Muscle of arm (tissue), 12 donors: ENCODE measurements around the gene TTC36. TPM values are rescaled to one million over a fixed set of nuclear protein-coding genes. Genes with fewer than 3 reads are reported as not detected.
"Not testable (repeated sequence)": the region's sequence is repeated elsewhere in the genome, so short reads cannot be mapped to it uniquely, and the experiment has no call there.

Experiments used
- DNase-seq: peaks from one replicate; pipeline ENCODE4 v3.0.0-alpha.2; 2013
- polyA plus RNA-seq, 12 donors: library from polyadenylated mRNA; unstranded; fragments of 120-200 nt; gene quantifications; one replicate each; pipeline ENCODE4 v1.2.1, GENCODE V29; 2013; ENCODE audit not compliant: insufficient read length in 12 of 12

TTC36 gene
- polyA plus RNA-seq, 12 donors: 0.76 to 3.9 (median 1.7) TPM; not detected in 2

DNA sequence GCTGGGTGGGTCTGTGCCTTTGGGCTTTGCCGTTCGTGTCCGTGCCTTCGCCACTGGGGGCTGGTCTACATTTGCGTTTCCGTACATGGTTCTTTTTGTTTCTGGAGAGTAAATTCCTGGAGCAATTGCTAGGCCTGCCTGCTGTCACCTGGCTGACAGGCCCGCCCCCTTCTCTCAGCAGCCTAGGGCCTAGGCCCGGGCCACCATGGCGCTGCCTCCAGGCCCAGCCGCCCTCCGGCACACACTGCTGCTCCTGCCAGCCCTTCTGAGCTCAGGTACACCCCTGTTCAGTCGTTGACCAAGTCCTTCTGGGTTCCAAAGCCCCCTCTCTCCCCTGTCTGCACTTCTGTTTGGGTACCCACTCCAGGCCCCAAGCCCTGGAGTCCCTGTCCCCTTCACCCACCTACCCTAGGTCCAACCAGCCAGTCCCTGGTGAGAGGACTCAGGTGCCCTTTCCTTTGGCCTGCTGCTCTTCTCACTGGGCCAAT, 4.4 kb downstream of the TTC36 start:
- DNase-seq: no peak

DNA sequence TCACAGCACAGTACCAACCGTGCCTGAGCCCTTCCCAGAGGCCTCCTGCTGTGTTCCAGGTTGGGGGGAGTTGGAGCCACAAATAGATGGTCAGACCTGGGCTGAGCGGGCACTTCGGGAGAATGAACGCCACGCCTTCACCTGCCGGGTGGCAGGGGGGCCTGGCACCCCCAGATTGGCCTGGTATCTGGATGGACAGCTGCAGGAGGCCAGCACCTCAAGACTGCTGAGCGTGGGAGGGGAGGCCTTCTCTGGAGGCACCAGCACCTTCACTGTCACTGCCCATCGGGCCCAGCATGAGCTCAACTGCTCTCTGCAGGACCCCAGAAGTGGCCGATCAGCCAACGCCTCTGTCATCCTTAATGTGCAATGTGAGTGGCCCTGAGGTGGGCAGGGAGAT, 4.8 kb downstream of the TTC36 start:
- DNase-seq: no peak

DNA sequence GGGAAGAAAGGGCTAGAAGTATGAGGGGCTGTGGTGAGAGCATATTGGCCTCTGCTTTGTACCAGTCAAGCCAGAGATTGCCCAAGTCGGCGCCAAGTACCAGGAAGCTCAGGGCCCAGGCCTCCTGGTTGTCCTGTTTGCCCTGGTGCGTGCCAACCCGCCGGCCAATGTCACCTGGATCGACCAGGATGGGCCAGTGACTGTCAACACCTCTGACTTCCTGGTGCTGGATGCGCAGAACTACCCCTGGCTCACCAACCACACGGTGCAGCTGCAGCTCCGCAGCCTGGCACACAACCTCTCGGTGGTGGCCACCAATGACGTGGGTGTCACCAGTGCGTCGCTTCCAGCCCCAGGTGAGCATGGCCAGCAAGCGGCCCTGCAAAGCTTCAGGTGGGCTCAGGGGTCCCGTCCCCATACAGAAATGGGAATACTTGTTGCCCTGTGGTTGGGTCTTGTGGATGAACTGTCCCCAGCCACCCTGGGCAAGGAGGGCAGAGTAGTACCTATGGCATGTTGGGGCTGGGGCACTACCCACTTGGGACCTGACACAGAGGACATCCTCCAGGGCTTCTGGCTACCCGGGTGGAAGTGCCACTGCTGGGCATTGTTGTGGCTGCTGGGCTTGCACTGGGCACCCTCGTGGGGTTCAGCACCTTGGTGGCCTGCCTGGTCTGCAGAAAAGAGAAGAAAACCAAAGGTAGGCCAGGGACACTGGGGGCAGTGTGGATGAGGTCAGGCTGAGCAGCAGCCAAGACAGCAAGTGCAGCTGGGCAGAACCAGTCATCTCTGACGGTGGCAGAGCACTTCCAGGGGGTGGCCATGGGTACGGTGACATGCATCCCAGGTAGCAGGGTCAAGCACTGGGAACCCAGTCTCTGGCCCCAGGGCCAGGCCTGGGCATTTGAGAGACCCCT, 5.8 kb downstream of the TTC36 start:
- no peak for DNase-seq

DNA sequence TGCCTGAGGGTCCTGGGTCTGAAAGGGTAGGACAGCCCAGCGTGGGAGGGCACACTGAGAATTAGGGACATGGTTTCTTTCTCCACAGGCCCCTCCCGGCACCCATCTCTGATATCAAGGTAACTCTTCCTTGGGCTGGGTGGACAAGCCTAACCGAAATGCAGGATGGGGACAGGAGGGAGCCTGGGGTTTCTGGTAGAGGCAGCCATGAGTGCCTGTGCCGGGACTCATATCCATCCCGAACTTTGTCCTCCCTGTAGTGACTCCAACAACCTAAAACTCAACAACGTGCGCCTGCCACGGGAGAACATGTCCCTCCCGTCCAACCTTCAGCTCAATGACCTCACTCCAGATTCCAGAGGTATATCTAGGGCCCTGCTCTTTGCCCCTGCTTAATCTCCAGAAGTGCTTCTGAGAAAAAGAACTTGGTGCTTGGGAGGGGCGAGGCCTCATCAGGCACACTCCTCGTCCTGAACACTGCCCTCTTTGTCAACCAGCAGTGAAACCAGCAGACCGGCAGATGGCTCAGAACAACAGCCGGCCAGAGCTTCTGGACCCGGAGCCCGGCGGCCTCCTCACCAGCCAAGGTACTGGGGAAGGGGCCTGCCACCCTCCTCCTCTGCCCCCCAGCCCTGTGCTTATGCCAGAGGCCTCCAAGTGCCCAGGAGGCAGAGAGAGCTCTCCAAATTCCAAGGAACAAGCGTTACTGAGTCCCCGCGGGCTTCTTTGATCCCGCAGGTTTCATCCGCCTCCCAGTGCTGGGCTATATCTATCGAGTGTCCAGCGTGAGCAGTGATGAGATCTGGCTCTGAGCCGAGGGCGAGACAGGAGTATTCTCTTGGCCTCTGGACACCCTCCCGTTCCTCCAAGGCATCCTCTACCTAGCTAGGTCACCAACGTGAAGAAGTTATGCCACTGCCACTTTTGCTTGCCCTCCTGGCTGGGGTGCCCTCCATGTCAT, 6.8 kb downstream of the TTC36 start:
- no peak for DNase-seq

DNA sequence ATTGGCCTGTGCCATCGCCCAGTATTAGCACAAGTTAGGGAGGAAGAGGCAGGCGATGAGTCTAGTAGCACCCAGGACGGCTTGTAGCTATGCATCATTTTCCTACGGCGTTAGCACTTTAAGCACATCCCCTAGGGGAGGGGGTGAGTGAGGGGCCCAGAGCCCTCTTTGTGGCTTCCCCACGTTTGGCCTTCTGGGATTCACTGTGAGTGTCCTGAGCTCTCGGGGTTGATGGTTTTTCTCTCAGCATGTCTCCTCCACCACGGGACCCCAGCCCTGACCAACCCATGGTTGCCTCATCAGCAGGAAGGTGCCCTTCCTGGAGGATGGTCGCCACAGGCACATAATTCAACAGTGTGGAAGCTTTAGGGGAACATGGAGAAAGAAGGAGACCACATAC, 8.0 kb downstream of the TTC36 start:
- no peak for DNase-seq

DNA sequence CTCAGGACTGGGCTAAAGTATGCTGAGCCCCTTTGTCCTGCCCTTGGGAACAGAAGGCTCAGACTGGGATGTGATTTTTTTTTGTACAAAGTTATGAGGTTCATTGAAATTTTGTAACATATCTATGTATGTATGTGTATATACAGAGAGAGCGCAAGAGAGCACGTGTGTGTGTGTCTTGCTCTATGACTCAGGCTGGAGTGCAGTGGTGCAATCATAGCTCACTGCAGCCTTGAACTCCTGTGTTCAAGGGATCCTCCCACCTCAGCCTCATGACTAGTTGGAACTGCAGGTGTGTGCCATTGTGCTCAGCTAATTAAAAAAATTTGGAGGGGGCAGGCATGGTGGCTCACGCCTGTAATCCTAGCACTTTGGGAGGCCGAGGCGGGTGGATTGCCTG, 9.5 kb downstream of the TTC36 start:
- no peak for DNase-seq

DNA sequence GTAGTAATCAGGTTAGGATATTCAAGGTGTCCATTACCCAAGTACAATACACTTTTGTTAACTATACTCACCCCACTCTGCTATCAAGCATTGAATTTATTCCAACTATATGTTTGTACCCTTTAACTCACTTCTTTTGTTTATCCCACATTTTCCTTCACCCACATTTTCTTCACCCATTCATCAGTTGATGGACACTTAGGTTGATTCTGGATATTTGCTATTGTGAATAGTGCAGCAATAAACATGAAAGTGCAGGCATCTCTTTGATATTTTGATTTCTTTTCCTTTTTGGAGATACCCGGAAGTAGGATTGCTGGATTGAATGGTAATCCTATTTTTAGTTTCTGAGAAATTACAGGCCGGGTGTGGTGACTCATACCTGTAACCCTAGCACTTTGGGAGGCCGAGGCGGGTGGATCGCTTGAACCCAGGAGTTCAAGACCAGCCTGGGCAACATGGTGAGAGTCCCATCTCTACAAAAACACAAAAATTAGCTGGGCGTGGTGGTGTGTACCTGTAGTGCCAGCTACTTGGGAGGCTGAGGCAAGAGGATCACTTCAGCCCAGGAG, 10.2 kb downstream of the TTC36 start:
- DNase-seq: no peak

DNA sequence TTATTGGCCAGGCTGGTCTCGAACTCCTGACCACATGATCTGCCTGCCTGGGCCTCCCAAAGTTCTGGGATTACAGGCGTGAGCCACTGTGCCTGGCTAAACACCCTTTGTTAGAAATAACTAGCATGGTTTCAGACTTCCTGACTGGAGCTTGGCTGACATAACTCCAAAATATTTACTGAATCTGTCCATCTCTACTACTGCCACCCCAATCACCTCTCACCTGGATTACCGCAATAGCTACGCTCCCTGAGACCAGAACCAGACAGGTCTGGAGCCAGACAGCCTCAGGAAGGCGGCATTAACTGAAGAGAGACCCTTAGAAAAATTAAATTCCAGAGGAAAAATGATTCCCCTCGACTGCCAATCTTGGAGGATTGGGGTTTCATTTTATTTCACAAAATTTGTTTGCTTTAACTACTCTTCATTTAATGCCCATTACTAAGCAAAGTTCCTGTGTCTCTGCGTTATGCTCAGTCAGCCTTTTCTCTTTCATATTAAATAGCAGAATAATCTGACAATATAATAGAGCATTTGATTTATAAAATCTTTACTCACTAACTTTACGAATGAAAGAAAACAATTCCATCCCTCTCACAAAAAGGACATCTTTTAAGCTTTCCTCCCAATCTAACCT, 16.9 kb downstream of the TTC36 start:
- DNase-seq: no peak

DNA sequence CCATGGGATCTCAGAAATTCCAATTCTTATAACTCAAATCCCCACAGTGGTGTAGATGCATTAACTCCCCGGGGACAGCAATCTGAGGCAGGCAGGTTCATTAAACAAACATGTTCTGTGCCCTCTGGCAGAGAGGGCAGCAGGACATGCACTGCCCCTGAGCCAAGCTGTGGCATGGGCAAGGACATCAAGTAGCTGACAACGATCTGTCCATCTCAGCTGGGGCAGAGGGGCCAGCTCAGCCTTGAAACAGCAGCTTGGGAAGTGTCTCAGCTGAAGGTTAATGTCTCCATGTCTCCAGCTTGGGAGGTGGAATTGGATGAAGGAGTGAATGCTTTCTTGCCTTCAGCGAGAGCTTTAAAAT, 17.4 kb downstream of the TTC36 start:
- DNase-seq: no peak

DNA sequence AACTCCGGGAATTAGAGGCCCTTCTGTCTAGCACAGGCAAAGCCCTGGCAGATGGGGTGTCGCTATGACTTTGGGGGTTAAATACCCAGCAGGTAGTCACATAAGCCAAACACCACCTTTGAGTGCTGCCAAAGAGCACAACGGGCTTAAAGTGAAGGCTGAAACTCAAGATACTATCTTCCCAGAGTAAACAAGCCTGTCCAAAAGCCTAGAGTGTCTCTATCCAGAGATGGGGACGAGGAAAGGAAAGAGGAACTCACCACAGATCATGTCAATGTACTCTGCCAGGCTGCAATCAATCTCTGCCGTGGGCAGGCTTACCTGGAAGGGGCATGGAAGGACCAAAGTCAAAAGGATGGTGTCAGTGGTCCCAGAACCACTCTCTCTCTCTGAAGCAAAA, 18.3 kb downstream of the TTC36 start:
- DNase-seq: no peak

DNA sequence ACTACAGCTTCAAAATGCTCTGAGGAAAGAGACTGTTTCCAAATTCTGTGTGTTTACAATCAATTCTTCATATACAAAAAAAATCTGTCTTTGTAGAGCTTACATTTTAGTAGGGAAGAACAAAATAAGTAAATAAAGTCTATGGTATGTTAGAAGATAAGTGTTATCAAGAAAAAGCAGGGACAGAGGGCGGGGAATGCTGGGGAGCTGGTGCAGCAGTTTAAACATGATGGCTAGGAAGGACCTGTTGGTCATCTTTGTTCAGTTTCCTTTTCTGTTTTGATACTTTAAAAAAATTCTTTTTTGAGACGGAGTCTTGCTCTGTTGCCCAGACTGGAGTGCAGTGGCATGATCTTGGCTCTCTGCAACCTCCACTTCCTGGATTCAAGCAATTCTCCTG, 19.9 kb downstream of the TTC36 start:
- no peak for DNase-seq

DNA sequence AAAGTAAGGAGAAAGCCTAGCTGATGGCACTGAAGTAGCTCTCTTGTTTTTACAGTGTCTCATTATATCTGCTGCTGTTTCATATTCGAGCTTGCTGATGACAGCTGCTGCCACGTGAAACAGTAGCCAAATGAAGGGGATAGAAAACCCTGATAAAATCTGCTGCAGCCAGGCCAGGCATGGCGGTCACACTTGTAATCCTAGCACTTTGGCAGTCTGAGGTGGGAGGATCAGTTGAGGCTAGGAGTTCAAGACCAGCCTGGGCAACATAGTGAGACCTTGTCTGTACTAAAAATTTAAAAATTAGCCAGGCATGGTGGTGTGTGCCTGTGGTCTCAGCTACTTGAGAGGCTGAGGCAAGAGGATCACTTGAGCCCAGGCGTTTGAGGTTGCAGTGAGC, 25.1 kb downstream of the TTC36 start:
- DNase-seq: no peak

DNA sequence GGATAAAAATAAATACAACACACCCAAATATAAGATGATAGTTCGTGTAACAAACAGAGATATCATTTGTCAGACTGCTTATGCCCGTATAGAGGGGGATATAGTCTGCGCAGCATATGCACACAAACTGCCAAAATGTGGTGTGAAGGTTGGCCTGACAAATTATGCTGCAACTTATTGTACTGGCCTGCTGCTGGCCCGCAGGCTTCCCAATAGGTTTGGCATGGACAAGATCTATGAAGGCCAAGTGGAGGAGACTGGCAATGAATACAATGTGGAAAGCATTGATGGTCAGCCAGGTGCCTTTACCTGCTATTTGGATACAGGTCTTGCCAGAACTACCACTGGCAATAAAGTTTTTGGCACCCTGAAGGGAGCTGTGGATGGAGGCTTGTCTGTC, 33.5 kb downstream of the TTC36 start:
- no peak for DNase-seq

DNA sequence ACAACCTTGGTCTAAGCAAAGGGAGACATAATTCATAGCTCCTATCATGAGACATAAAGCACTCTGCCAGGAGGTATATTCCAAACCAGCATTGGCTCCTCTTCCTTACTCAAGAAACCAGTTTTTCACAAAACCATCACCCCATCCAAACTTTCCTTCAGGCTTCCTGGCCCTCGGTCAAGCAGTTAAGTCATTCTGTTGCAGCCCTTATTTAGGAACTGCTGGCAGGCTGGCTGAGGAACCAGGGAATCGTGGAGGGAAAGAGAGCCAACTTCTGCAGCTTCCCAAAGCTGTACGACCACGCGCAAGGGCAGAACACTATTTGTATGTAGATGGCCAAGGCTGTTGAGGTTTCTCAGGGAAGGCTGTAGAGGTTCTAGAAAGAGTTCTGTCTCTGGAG, 37.8 kb downstream of the TTC36 start:
- DNase-seq: peak; percentile 66

DNA sequence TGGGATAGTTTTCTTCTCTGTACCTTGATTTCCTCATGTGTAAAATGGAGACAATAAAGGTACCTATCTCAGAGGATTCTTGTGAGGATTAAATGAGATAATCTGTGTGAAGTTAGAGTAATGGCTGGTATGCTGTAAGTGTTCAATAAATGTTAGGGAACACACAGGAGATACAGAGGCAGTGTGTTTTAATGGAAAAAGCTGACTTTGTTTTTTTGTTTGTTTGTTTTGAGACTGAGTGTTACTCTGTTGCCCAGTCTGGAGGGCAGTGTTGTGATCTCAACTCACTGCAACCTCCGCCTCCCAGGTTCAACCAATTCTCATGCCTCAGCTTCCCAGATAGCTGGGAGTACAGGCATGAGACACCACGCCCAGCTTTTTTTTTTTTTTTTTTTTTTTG, 42.4 kb downstream of the TTC36 start:
- no peak for DNase-seq

DNA sequence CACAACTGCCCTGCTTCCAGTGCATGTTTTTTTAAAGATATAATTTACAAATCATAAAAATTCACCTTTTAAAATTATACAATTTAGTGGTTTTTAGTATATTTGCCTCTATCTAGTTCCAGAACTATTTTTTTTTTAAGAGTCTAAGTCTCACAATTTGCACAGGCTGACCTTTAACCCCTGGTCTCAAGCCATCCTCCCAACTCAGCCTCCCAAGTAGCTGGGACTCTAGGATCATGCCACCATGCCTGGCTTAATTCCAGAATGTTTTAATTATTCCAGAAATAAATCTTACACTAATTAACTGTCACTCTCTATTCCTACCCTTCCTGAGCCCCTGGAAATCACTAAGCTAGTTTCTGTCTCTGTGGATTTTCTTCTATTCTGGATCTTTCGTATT, 43.5 kb downstream of the TTC36 start:
- DNase-seq: no peak

DNA sequence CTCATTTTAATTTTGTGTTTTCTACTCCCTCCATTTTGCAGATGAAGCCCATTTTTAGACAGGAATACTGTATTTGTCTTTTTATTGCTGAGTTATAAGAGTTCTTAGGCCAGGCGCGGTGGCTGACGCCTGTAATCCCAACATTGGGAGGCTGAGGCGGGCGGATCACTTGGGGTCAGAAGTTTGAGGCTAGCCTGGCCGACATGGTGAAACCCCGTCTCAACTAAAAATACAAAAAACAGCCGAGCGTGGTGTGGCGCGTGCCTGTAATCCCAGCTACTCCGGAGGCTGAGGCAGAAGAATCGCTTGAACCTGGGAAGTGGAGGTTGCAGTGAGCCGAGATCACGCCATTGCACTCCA, 44.4 kb downstream of the TTC36 start:
- DNase-seq: not testable (repeated sequence)

DNA sequence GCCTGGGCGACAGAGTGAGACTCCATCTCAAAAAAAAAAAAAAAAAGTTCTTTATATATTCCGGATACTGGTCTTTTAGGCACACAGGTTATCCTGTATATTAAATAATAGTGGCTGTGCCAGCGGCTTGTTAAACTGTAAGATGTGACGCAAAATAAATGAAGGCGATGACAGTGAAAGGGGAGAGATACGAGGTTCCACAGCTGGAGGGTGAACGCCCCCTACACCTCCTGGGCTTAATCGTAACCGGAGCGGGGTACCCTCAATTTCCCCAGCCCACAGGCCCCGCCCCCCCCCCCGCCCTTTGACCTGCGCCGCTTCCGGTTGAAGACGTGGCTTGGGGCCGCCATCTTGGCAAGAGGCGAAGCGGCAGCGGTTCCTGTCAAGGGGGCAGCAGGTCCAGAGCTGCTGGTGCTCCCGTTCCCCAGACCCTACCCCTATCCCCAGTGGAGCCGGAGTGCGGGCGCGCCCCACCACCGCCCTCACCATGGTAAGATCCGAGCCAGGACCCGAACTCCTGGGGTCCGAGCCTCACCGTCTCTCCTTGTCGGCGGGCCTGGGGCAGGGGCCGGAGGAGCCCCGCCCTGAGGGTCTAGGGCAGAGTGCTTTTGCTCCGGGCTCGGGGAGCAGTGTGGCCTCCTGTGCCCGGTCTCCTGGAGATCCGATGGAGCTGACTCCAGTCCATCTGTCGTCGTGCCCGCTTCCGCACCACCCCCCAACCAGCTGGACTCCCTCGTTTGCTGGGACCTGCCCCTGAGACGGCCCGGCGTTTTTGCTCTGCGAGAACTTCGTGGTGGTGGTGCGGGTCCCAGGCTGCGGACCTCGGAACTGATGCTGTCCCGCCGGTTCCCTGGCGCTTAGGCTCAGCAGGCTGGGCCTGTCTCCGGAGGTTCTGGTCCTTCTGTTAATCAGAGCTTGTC, 45.0 kb downstream of the TTC36 start, which contains the start of gene ARCN1:
Gene ARCN1, plus strand, starts transcription at position 349 of the 920 bp plus-strand sequence. Its CDS starts 139 bp downstream, at position 488.
- DNase-seq: peak; percentile 90

DNA sequence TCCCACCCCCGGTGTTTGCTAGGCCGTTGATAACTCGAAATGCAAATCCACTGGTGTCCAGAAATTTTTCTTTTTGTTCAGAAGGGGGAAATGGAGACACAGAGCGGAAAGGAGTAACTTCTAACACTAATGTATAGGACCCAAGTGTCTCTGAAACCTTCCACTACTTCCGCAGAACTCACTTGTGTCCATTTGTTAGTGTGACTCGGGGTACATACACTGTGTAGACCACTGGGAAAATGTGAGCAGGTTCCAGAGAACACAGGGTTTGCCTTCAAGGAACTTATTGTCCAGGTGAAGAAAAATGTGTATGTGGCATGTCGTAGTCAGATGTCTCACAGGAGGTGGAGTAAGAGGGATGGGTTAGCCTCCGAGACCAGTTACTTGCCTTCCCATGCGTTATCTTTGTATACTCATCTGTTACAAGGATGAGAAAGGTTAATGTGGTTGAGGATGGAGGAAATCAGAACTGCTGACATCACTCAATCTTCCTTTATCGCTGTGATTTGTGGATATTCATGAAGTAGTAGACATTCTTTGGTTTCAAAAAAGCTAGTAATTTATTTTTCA, 45.8 kb downstream of the TTC36 start:
- peak; percentile 48 for DNase-seq

DNA sequence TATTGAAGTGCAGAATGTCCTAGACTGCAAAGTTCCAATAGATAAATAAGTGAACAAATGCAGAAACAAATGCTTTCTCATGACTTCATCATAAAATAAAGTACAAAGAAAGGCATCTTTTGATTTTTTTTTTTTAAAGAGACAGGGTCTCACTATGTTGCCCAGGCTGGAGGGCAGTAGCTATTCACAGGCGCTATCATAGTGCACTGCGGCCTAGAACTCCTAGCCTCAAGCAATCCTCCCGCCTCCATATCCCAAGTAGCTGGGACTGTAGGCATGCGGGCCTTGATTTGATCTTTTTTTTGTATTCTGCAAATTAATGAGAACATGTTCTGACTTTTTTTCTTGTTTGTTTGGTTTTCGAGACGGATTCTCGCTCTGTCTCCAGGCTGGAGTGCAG, 47.4 kb downstream of the TTC36 start:
- no peak for DNase-seq
